ENCODE results near the gene TXK. TPM values are rescaled to one million over a fixed set of nuclear protein-coding genes. Genes with fewer than 3 reads are reported as not detected.

TXK gene
- polyA plus RNA-seq, 5 donors: 2.7 to 5.3 (median 4.5) TPM

DNA sequence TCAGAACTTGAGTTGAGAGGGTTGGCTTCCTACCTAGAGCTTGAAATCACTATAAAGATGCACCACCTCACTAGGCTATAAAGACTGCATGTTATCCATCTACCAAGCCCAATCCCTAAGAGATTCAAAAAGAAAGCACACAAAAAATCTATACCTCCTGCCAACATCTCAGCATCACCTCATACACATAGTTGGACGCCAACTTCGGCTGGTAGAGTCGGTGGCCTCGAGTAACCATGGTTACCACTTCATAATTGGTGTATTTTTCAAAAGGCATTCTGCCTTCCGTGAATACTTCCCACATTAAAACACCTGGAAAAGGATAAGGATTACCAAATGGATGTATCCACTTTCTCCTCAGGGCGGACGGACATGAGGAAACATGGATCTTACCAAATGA, 4.5 kb upstream of the TXK start:
- no peak for DNase-seq

DNA sequence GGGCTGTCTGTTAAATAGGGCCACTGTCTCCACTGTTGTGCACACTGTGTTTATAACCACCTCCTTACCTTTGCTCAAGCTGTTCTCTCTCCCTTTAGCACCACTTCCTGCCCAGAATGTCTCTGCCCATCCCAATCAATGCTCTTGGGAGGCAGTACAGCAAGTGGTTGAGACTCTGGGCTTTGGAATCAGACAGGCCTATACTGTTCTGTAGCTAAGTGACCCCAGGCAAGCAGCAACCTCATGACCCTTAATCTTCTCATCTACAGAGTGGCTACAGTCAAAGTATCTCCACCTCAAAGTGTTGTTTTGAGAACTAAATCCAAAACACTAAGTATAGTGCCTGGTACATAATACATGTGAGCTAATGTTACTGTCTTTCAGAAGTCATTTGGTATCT, 3.8 kb upstream of the TXK start:
- DNase-seq: no peak

DNA sequence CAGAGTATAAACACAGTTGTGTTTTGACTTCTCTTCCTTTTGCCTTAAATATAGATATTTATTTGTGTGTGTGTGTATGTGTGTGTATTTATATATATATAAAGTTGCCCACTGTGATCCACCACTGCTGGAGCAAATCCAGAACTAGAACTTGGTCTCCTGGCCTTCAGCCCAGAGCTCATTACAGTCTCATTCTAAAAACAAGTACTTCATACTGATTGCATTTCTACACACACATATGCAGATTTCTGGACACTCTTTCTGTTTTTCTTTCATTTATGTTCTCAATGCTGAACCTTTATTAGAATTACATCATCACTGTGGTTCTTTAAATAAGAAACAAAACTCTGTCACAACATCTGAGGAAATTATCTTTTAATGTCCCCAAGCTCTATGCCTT, 381 bp downstream of the TXK start:
- DNase-seq: peak; percentile 51 to 60

DNA sequence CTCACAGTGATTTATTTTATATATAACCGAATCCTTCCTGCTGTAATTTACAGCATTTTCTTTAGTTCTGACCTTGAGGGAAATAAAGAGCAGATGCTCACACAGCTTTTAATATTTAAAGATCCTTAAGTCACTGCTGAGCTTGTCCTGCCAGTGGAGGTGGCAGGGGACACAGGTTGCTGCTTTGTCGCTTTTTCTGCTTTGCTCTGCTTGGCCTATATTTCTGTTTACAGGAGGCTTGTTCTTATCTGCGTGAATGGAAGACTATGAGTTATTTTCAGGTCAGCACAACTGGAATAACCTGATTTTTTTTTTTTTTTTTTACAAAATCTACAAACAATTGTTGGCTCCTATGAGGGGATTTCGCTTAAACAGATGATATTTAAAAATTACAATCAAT, 2.3 kb downstream of the TXK start:
- no peak for DNase-seq

DNA sequence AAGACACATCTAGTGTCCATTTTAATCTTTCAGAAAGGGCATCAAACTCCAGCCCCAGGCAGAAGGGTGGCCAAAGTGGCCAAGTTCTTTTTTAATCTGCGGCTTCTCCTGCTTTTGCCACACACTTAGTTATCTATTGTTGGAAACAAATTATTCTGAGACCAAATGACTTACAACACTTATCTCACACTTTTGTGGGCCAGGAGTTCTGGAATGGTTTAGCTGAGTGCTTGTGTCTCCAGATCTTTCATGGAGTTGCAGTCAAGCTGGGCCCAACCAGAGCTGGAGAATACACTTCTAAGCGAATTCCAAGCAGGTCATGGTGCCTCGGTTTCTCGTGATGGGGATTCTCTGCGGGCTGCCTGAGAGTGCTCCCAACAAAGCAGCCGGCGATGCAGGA, 4.0 kb downstream of the TXK start:
- DNase-seq: no peak

DNA sequence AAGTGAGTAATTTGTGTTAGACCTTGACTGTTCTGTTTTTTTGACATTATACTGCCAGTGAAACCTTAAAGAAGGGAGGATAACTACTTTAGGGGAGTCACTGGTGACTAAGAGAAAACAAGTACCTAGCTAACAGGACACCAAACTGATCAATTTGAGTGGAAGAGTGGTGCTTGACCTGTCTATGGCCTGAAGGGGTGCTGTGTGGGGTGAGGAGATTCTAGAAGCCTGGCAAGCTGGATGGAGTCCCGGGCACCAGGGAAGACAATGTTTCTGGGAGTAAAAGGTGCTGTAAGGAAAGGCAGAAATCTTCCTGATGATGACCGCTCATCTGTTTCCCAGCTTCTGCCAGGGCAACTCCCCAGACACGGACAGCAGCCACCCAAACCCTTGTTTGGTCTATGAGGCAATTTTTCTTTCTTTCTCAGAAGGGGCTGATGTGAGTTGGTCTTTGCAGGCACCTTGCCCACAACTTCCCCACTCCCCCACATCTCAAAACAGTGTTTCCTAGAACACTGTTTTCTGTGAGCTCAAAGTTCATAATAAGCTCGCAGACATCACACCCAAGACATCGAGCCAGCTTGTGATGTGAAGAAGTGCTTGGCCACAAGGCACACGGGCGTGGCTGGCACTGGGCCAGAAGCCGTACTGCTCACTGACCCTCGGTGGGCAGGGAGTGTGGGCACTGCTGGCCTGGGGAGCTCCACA, 4.6 kb downstream of the TXK start:
- DNase-seq: no peak

DNA sequence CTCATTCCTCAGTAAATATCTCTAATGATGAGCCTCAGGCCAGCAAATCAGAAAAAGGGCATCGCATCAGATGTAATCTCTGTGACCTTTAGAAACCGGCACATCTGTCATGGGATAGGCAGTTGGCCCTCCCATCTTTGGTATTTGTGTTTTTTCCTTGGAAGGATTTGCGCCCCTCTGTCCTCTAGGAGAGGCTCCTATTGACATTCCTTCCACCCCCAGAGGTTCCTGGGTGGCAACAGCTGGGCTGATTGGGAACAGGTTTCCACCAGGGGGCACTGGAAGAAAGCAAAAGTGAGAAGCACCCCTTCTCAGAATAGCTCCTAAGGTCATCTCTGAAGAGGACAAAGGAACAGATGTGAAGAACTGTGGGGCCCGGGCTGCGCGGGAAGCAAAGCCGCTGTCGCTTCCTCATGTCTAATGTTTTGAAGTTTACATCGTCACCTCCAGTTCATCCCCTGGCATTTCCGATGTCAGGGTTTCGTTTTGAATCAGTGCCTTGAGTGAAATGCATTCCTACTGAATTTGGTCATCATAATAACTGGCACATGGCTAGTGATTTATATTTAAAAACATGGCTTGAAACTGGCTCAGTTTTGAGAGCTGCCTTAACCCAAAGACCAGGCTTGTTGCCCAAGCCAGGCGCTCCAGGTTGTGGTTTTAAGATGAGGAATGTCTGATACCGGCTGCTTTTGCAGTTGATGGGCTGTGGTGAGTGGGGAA, 6.2 kb downstream of the TXK start:
- peak in 1 of 2 donors; percentile 38 for DNase-seq

DNA sequence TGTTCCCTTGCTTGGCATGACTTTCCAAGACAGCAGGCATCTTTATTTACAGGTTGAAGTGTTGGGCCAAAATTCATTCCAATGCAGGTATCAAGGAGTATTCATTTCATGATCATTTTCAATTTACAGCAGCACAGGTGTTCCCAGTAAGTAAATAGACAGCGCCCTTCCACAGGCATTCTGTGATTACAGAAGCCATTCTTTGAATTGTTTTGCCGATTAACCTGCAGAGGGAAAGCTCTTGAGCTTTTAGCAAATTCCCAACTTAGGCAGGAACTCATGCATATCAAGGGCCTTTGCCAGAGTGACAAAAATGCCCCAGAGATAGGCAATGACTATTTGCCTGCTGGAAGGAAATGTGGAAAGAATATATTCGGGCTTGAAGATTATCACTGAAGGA, 6.8 kb downstream of the TXK start:
- no peak for DNase-seq

DNA sequence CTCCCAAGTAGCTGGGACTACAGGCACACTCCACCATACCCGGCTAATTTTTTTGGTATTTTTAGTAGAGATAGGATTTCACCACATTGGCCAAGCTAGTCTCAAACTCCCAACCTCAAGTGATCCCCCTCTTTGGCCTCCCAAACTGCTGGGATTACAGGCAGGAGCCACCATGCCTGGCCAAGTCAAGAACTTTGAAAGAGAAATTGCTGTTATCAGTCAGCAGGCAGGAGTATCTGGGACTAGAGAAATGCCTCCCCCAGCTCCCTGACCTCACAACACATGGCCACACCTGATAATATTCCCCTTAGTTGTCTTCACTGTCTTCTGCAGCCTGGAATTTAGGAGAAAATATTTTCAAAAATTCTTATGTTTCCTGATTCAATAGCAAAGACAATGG, 7.4 kb downstream of the TXK start:
- DNase-seq: no peak

DNA sequence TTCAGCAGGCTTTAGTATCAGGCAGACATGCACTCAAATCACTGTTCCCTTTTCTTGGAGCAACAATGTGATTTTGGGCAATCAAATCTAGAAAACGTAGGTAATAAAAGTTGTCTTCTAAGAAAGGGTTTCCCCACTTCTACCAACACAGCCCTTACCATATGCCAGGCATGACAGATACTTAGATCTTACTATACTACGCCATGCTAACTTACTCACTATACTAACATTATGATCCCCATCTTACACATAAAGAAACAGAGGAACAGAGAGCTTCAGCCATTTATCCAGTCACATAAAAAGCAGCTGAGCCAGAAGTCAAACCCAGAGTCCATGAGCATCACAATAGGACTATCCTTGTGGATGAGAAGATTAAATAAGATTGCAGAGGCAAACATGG, 9.2 kb downstream of the TXK start:
- DNase-seq: no peak

DNA sequence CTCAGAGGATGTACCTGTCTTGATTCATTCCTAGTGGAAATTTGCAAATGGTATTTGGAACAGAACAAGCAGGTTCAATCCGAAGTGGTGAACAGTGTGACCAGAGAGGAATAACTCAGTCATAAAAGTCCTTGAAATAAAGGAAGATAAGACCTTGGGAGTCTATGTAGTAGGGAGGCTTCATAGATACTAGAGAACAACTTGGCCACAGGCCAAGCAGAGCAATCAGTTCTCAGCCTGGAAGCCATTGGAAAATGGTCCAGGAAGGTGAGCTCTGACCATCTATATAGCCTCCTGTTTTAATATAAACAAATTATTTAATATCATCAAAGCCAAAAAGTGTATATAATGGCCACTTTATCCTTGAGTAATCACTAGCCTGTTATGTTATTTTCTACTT, 11.3 kb downstream of the TXK start:
- DNase-seq: no peak

DNA sequence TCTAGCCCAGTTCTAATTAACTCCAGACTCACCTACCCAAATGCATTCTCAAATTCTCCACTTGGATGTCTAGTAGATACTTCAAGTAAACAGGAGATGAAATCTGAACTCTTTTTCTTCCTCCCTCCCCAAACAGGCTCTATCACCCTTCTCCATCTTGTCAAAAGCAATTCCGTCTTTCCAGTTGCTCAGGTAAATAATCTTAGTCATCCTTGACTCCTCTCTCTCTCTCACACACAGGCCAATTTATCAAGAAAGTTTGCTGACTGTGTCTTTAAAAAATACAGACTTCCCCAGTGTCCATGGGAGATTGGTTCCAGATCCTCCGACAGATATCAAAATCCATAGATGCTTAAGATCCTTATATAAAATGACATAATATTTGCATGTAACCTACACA, 12.9 kb downstream of the TXK start:
- DNase-seq: no peak

DNA sequence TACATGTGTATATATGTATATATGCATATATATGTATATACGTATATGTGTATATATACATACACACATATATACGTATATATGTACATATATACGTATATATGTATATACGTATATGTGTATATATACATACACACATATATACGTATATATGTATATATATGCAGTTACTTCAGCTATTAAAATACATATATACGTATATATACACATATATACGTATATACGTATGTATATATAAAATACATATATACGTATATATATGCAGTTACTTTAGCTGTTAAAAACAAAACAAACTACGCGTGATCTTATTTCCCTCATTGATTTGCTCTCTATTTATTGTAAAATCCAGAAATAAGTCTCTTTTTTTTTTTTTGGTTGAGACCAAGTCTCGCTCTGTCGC, 13.9 kb downstream of the TXK start:
- no peak for DNase-seq

DNA sequence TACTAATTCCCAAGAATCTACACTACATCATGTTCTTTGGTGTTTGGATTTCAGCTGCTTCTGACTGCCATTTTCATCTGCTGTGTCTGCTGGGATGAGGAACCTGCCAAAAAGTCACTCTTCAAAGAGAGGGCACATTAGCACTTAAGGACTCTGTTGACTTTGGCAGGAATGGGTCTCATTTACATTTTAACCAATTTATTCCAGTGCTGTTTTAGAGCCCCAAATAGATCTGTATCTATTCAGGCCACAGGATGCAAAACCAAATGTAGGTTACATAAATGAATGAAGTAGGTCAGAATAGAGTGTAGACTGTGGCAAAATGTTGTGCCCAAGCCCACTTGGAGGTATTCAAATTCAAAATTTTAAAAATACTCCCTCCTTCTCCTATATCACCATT, 14.4 kb downstream of the TXK start:
- DNase-seq: no peak

DNA sequence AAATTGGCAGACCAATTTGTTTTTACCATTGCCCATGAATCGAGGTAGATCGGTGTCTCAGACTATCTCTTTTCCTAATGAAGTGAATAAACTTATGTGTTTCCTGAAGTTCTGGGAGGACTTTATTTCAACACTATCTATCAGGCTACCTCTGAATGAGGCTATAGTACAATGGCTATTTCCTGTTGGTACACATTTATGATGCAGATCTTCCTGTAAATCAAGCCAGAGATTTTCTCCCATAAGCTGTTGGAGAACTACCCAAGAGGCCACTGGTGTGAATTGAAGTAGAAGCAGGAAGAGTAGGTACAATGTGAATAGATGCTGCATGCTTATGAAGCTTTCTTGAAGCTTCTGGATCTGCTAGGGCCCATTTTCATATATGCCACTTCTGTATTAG, 16.0 kb downstream of the TXK start:
- no peak for DNase-seq

DNA sequence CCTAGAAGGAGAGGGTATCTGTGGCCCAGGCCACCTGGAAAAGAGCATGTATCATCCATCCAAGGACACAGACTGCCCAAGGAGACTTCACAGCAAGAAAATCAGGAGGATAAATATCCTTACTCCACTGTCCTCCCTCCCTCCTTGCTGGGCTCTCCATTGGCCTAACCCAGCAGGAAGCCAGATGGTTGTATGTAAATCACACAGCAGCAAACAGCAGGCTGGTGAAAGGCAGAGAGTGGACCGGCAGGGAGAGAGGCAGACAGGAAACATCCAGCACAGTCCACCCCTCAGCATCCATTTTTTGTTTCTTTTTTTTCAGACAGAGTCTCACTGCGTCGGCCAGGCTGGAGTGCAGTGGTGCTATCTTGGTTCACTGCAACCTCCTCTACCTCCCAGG, 17.5 kb downstream of the TXK start:
- no peak for DNase-seq

DNA sequence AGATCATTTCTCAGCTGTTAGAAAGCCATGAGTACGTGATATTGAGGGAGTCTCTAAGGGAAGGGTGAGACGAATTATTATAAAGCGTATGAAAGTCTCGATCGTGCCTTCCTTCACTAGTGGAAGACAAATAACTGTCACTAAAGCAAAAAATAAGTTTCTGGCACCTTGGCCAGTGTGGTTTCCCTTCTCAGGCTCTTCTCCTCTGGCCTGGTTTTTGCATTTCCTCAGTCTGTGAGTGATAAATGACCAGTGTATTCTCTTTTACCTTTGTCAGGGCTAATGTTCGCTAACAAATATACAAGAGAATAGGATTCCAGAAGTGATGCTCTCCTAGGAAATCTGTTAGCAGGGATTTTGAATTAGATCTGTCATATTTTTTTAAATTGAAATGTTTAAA, 19.6 kb downstream of the TXK start:
- DNase-seq: no peak

DNA sequence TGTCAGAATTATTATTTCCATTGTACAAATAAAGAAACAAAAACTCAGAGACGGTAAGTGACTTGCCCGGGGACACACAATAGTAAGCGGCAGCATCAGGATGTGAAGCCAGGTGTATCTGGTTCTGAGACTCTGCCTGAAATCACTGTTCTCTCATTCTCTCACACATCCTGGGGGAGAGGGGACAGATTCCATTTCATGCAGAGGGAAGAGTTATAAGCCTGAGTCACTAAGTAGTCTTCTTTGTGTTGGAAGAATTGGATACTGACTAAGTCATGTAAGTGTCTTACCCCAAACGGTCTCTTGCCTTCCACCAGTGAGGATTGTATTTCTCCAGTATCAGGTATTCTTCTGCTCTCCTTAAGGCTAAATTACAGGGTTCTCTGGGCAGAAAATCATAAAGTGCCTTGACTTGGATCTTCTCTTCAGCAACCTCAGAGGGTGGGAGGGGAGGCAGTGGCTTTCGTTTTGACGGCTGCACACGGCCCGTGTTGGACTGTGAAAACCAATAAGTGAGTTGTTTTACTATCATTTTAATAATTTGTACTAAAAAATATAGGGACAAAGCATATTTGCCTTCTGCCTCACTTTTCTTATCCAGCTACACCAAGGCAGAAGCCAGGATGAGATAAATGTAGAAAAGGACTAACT, 21.9 kb downstream of the TXK start:
- no peak for DNase-seq

DNA sequence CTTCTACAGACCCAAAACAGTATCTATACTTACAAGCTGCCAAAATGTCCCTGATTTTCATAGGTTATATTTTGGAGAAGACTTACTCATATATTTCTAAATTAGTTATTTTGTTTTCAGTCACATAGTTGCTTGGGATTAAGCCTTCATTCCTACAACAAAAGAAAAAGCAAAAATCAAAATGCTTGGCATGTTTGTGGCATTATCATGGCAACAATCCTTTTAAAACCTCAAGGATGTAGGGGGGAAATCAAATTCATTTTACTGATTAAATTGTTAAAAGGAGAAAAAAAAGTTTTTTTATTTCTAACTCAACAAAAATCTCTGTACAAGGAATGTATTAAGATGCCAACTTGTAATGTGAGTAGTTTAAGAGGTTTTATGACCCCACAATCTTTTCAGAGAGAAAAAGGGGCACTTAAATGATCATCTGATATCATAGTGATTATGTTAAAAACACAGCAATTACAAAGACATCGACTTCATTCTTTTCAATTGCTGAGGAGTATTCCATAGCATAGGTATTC, 23.5 kb downstream of the TXK start:
- no peak for DNase-seq

DNA sequence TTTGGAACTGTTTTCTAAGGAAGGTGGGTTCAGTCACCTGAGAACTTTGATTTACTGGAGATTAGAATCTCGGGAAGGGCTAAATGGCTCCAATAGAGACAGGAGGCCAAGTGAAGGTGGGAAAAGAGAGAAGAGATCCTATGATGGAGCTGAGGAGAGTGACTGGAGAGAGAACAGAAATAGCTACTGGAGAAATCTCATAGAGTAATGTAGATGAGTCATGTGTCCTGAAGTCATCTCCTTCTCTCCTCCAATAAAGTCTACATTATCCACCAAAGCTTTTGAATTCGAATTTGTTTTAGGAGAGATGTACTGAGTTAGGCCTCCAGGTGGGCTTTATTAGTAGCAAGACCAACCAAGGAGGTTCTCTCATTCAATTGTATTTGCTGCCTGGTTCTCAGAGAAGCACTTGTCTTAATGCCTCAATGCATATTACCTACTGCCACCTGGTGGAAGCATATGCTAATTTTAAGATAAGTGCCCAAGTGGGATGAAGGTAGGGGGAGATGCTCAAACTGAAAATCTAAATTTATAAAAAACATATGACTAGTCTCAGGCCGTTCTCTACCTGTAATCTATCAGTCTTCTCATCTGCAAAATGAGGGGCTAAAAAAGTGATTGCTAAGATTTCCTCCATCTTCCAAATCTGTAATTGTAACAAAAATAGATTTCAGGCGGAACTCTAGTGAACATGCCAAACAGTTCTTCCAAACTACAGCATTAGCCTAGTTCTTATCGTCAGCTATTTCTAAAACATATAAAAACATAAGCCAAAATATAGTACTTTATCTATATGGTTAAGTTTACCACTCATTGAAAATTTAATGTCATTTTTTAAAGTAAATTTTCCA, 24.4 kb downstream of the TXK start:
- no peak for DNase-seq

DNA sequence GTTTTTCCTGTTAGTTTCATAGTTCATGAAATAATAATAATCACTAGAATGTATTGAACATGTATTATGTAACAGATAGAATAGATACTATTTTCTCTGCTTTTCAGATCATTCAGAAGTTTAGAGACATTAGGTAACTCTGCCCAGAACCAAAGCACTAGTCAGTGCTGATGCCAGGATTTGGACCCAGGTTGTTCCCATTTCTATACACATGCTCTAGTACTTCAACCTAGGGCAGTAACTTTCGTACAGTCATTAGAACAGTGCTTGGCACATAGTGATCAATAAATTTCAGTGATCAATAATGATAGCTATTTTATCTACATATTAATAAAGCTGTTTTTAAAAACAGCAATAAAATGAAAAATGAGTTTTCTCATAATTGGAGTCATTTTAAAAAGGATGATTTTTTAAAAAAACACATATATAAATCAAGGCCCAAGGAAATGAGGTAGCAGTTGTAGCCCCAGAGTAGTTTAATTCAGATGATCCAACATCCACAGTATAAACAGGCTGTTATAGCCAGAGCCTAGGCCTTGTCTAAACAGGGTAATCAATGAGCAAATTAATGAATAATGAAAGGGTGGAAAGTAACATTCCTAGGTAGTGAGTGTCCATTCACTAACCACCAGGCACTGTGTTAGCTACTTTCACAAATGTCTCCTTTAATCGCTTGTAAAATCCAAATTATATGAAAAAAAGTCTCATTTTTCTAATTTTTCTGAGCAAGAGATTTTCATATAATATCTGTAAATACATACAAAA, 25.6 kb downstream of the TXK start:
- no peak for DNase-seq
